Left ventricle myocardium inferior (tissue), 1 donor: ENCODE results near the gene HOXB13. TPM values are rescaled to one million over a fixed set of nuclear protein-coding genes. Genes with fewer than 3 reads are reported as not detected.
"Not testable (repeated sequence)": the region's sequence is repeated elsewhere in the genome, so short reads cannot be mapped to it uniquely, and the experiment has no call there.

ENCODE experiments used
- DNase-seq: peaks from one replicate; pipeline ENCODE4 v3.0.0-alpha.2; 2020
- H3K27ac ChIP-seq: fragments of 200-600 bp; replicated peaks from 2 replicates; pipeline ENCODE4 v1.8.0; 2021
- H3K27me3 ChIP-seq: fragments of 200-600 bp; 2 replicates; pipeline ENCODE4 v1.8.0; 2021; ENCODE audit warnings: low read depth
- H3K36me3 ChIP-seq: fragments of 200-600 bp; 2 replicates; pipeline ENCODE4 v1.8.0; 2021
- H3K4me1 ChIP-seq: fragments of 200-600 bp; 2 replicates; pipeline ENCODE4 v1.8.0; 2021
- H3K4me3 ChIP-seq: fragments of 200-600 bp; 2 replicates; pipeline ENCODE4 v1.8.0; 2021; ENCODE audit warnings: mild to moderate bottlenecking, moderate library complexity
- H3K9me3 ChIP-seq: fragments of 200-600 bp; replicated peaks from 2 replicates; pipeline ENCODE4 v1.8.0; 2021
- intact Hi-C: fragments of 100-400 bp; cut with micrococcal nuclease; formaldehyde crosslinking; loops from one replicate; pipeline ENCODE4 v1.11.0; 2022
- total RNA-seq: library from RNA; stranded (reverse); fragmentation: NEBNext Ultra II Directional; extraction: Animal tissue kit (Norgen Biotek cat#: 25700); gene quantifications from one replicate; pipeline ENCODE4 v1.2.1, GENCODE V29; 2021
- TF ChIP-seq, protein P1 (sequence below): fragments of 200-600 bp; IDR thresholded peaks from 2 replicates; pipeline ENCODE4 v1.8.0; 2021; ENCODE audit warnings: antibody characterized with exemption, mild to moderate bottlenecking, borderline replicate concordance
- donor health status: DM: no; HTN: yes; CAD: no; lungs with severe emphysema.

HOXB13 gene
- total RNA-seq, 1 donor from 2014 or later, result not detected

DNA sequence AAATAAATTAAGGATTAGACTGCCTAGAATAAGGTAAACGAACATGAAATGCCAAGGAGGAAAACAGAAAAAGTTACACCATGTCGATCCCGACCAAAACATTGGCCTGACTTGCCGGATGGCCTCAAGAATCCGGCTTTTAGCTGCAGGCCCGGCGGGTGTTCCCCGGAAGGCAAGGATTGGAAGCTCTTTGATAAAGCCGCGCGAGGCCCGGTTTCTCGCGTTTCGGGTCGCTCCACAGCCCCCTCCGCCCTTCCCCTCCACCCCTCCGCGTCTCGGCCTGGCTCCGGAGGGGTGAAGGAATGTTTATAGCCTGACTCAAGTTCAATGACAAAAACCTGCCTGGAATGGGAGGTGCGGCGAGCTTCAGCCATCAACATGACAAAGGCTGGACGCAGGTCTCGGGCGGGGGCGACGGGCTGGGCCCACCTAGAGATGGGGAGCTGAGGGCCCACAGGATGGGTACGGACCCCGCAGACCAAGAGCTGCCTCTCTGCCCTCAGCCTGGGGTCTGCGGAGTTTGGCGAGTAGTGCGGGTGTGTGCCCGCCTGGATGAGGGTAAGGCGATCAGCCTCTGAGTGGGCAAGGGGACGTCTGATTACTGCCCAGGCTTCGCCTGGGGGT is 8.8 kb downstream of the HOXB13 start:
- H3K9me3 ChIP-seq, result no peaks in the 10 kb centered on the region
- peaks cover 100% of the 10 kb centered on the region for H3K27me3 ChIP-seq
- TF ChIP-seq, protein P1, sequence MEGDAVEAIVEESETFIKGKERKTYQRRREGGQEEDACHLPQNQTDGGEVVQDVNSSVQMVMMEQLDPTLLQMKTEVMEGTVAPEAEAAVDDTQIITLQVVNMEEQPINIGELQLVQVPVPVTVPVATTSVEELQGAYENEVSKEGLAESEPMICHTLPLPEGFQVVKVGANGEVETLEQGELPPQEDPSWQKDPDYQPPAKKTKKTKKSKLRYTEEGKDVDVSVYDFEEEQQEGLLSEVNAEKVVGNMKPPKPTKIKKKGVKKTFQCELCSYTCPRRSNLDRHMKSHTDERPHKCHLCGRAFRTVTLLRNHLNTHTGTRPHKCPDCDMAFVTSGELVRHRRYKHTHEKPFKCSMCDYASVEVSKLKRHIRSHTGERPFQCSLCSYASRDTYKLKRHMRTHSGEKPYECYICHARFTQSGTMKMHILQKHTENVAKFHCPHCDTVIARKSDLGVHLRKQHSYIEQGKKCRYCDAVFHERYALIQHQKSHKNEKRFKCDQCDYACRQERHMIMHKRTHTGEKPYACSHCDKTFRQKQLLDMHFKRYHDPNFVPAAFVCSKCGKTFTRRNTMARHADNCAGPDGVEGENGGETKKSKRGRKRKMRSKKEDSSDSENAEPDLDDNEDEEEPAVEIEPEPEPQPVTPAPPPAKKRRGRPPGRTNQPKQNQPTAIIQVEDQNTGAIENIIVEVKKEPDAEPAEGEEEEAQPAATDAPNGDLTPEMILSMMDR, result no peak
- peaks cover 33% of the 10 kb centered on the region for H3K4me1 ChIP-seq
- H3K27ac ChIP-seq, result no peak overlapping the region
- no peak for DNase-seq
- no peaks in the 10 kb centered on the region for H3K36me3 ChIP-seq
- intact Hi-C loops, result no loop called here
- no peak overlapping the region for H3K4me3 ChIP-seq

- Histone ChIP-seq H3K27me3 (peaks cover 100% of the 10 kb centered on the region), H3K4me1 (peaks cover 26% of the 10 kb centered on the region), H3K36me3 (no peaks in the 10 kb centered on the region), H3K4me3 (peak overlapping the region; percentile 35), H3K9me3 (no peaks in the 10 kb centered on the region), H3K27ac (no peak overlapping the region)
- intact Hi-C loops, result no loop called here
- TF ChIP-seq, protein P1, result no peak
- DNase-seq, result no peak
Observed at GRCh38 chr17:48718761-48719641, 9.5 kb downstream of the HOXB13 start.

DNA sequence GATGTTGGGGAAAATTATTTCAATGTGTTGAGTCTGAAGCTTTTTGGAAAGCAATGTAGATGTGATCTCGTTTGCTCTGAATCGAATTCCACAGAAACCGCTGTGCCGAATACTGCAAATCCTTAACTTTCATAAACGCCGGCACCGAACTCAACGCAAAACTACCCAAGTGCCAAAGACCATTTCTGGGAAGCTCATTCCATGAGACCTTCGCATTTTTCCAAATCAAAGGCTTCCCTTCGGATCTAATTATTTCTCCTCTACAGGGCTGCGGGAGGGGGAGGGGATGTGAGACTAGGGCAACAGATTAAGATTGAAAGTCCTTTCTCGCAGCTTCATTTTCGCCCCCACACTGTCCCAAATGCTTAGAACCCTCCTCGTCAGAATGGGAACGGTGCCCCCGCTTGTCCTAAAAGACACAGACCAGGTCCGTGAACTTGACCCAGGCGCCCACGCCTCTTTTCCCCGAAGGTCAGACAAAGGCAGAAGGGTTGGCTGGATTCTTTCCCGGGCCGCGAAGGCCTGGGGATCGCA is 10.3 kb downstream of the HOXB13 start:
- Histone ChIP-seq H3K36me3 (no peaks in the 10 kb centered on the region), H3K4me1 (peaks cover 18% of the 10 kb centered on the region), H3K4me3 (no peak overlapping the region), H3K27me3 (peaks cover 100% of the 10 kb centered on the region), H3K9me3 (no peaks in the 10 kb centered on the region), H3K27ac (no peak overlapping the region)
- TF ChIP-seq, protein P1, result no peak
- no peak for DNase-seq
- intact Hi-C loops, result no loop called here

DNA sequence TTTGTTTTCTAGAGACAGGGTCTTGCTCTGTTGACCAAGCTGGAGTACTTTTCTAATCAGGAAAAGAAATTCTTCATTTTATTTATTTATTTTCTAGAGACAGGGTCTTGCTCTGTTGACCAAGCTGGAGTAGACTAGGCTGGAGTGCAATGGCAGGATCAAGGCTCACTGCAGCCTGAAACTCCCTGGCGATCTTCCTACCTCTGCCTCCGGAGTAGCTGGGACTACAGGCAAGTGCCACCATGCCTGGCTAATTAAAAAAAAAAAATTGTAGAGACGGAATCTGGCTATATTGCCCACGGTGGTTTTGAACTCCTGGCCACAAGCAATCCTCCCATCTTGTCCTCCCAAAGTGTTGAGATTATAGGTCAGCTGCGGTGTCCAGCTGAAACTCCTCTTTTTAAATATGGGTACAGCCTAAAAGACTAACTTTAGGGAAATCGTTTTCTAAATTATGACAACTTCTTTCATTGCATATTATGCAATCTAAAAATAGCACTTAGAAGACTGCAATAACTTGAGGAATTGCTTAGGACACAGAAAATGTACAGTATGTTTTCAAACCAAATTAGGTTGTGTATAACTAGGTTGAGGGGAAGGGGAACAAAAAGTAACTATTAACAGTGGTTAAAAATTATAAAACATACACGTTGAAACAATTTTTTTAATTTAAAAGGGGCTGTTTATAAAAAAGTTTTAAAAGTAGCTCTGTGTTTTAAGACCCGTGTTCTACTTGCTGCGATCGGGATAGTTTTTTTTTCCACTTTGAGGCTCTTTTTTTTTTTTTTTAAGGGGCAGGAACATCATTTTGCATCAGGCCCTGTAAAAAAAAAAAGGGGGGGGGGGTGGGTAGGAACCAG is 11.0 kb downstream of the HOXB13 start:
- no peak overlapping the region for H3K4me3 ChIP-seq
- H3K27me3 ChIP-seq, result peaks cover 100% of the 10 kb centered on the region
- TF ChIP-seq, protein P1, result no peak
- H3K36me3 ChIP-seq, result no peaks in the 10 kb centered on the region
- H3K4me1 ChIP-seq, result peaks cover 14% of the 10 kb centered on the region
- no peak overlapping the region for H3K27ac ChIP-seq
- no peaks in the 10 kb centered on the region for H3K9me3 ChIP-seq
- DNase-seq, result no peak
- intact Hi-C loops, result no loop called here

DNA sequence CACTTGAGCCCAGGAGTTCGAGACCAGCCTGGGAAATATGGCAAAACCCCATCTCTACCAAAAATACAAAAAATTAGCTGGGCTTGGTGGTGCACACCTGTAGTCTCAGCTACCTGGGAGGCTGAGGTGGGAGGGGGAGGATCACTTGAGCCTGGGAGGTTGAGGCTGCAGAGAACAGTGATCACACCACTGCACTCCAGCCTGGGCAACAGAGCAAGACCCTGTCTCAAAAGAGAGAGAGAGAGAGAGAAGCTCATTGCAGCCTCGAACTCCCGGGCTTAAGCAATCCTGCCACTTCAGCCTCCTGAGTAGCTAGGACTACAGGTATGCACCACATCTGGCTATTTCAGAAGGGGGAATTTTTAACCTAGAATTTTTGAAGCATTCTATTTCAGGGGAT is 12.0 kb downstream of the HOXB13 start:
- intact Hi-C loops, H3K36me3 ChIP-seq, H3K4me3 ChIP-seq, DNase-seq, H3K27ac ChIP-seq, H3K9me3 ChIP-seq: not testable (repeated sequence)
- peaks cover 100% of the 10 kb centered on the region for H3K27me3 ChIP-seq
- H3K4me1 ChIP-seq, result peaks cover 14% of the 10 kb centered on the region
